Activated CD8-positive, alpha-beta T cell treated with anti-CD3 and anti-CD28 coated beads, Interleukin-2, amount 10 ng/mL, durations not matched to agents 7 days and 5 days (primary cell): ENCODE data around the gene ELP5. TPM values are rescaled to one million over a fixed set of nuclear protein-coding genes. Genes with fewer than 3 reads are reported as not detected.

Source experiments
- ATAC-seq: fragments of 150-1000 bp; cut with Tn5 transposase; one replicate; pipeline ENCODE4 v1.10.0; 2021; ENCODE audit warnings: moderate library complexity
- CTCF ChIA-PET: fragments of 350-600 bp; sonication (Branson Sonifier 250); formaldehyde crosslinking; loops from one replicate; lab custom pipeline; 2021; ENCODE audit warnings: antibody characterized with exemption; lab: Charles Lee
- POLR2A ChIA-PET: fragments of 350-600 bp; sonication (Branson Sonifier 250); formaldehyde crosslinking; loops from one replicate; lab custom pipeline; 2021; ENCODE audit warnings: antibody characterized with exemption; lab: Charles Lee
- DNase-seq: peaks from one replicate; pipeline ENCODE4 v3.0.0-alpha.2; 2020
- H3K27ac Mint-ChIP-seq: one replicate; pipeline ENCODE4 v1.8.0; 2021; ENCODE audit warnings: mild to moderate bottlenecking, mixed read lengths
- H3K27me3 Mint-ChIP-seq: one replicate; pipeline ENCODE4 v1.8.0; 2021; ENCODE audit warnings: low read depth, mixed read lengths
- H3K36me3 Mint-ChIP-seq: one replicate; pipeline ENCODE4 v1.8.0; 2021; ENCODE audit warnings: low read depth, mixed read lengths
- H3K4me1 Mint-ChIP-seq: one replicate; pipeline ENCODE4 v1.8.0; 2021; ENCODE audit warnings: low read depth, mixed read lengths
- H3K4me3 Mint-ChIP-seq: one replicate; pipeline ENCODE4 v1.8.0; 2021; ENCODE audit warnings: mild to moderate bottlenecking, mixed read lengths
- H3K9me3 Mint-ChIP-seq: one replicate; pipeline ENCODE4 v1.8.0; 2022; ENCODE audit warnings: mixed read lengths; ENCODE audit not compliant: insufficient read depth
- microRNA-seq: library from miRNA; unstranded; fragments of <30 nt; microRNA quantifications from one replicate; pipeline ENCODE4 v1.2.0, GENCODE V29; 2022
- total RNA-seq, 2 experiments: library from RNA; stranded (reverse); gene quantifications; one replicate each; pipeline ENCODE4 v1.2.3, GENCODE V29; 2021

Gene ELP5
- total RNA-seq, 2 experiments from 2014 or later = 63.5 to 66.1 TPM

- ChIA-PET CTCF (interaction anchor here (1.0 to 1.4 kb wide), 2 partner anchors 28 to 87 kb away, joined by 3 to 4 read pairs; partner anchors contain the start of gene ACAP1), POLR2A (interaction anchor here (0.7 to 4.5 kb wide), 7 partner anchors 22 to 40 kb away, joined by 3 to 29 read pairs (median 3); partner anchors contain the start of genes ACAP1, NEURL4 and SLC2A4)
- peak; percentile 6 for ATAC-seq
- H3K4me3 Mint-ChIP-seq = peak overlapping the region; percentile 93
- H3K9me3 Mint-ChIP-seq = no peaks in the 10 kb centered on the region
- H3K4me1 Mint-ChIP-seq = peaks cover 46% of the 10 kb centered on the region
- H3K27ac Mint-ChIP-seq = peak overlapping the region; percentile 99
- DNase-seq = peak; percentile 63
- no peaks in the 10 kb centered on the region for H3K27me3 Mint-ChIP-seq
- H3K36me3 Mint-ChIP-seq = peaks cover 45% of the 10 kb centered on the region
These were observed 55.9 kb downstream of the ELP5 start for GRCh38 chr17:7307686-7308624.

GRCh38 chr17:7308625-7309433 is 56.8 kb downstream of the ELP5 start:
- CTCF ChIA-PET = interaction anchor here (1.0 to 1.9 kb wide), 5 partner anchors 13 to 88 kb away, joined by 3 to 8 read pairs (median 4); partner anchors contain the start of gene ACAP1
- peak; percentile 89 for DNase-seq
- ATAC-seq = peak; percentile 25
- Mint-ChIP-seq H3K27ac (peak overlapping the region; percentile 94), H3K36me3 (peaks cover 54% of the 10 kb centered on the region), H3K4me1 (peaks cover 55% of the 10 kb centered on the region), H3K4me3 (peak overlapping the region; percentile 93), H3K9me3 (no peaks in the 10 kb centered on the region), H3K27me3 (no peaks in the 10 kb centered on the region)
- POLR2A ChIA-PET = interaction anchor here (0.5 to 4.5 kb wide), 11 partner anchors 19 to 864 kb away, joined by 3 to 29 read pairs (median 4); partner anchors contain the start of genes ACAP1, GABARAP, NEURL4 and SLC2A4

Small RNAs within 50 kb of the gene (microRNA-seq; reads per million reads assigned to microRNA genes)
- 3,475 reads per million, percentile 89 among the genes with 10 or more reads in this experiment for gene MIR324

Other genes starting within 250 kb of the ELP5 start
- gene RNASEK, start 239.6 kb upstream of the ELP5 start, total RNA-seq = 100 to 1,000 TPM; 104 to 116 TPM
- gene BCL6B, start 229.2 kb upstream of the ELP5 start, total RNA-seq = under 1 TPM; 0.47 to 0.63 TPM
- gene SLC16A13, start 216.2 kb upstream of the ELP5 start, total RNA-seq = 10 to 100 TPM; 14.8 to 15.0 TPM
- gene SLC16A11, start 208.1 kb upstream of the ELP5 start, total RNA-seq = under 1 TPM; 0.34 to 0.39 TPM
- not detected for gene CLEC10A, start 172.0 kb upstream of the ELP5 start, total RNA-seq
- not detected for gene ASGR2, start 137.4 kb upstream of the ELP5 start, total RNA-seq
- 1 to 10 TPM in 1 of 2 experiments, under 1 TPM in 1; 0.63 to 1.3 TPM for gene ASGR1, start 72.8 kb upstream of the ELP5 start, total RNA-seq
- 10 to 100 TPM; 10.1 to 11.7 TPM for gene DLG4, start 32.4 kb upstream of the ELP5 start, total RNA-seq
- 100 to 1,000 TPM; 348 to 371 TPM for gene ACADVL, start 32.3 kb upstream of the ELP5 start, total RNA-seq
- gene DVL2, start 17.7 kb upstream of the ELP5 start, total RNA-seq = 10 to 100 TPM; 52.4 to 56.6 TPM
- gene PHF23, start 12.8 kb upstream of the ELP5 start, total RNA-seq = 10 to 100 TPM; 53.6 to 57.9 TPM
- gene GABARAP, start 9.8 kb upstream of the ELP5 start, total RNA-seq = 100 to 1,000 TPM; 203 to 227 TPM
- 100 to 1,000 TPM; 171 to 186 TPM for gene CTDNEP1, start 481 bp upstream of the ELP5 start, total RNA-seq
- gene CLDN7, start 10.3 kb downstream of the ELP5 start, total RNA-seq = 1 to 10 TPM; 1.1 to 1.3 TPM
- gene SLC2A4, start 29.5 kb downstream of the ELP5 start, total RNA-seq = not detected
- under 1 TPM; 0.37 to 0.66 TPM for gene YBX2, start 42.4 kb downstream of the ELP5 start, total RNA-seq
- gene EIF5A, start 55.4 kb downstream of the ELP5 start, total RNA-seq = 100 to 1,000 TPM; 685 to 690 TPM
- 10 to 100 TPM; 86.3 to 88.0 TPM for gene GPS2, start 63.1 kb downstream of the ELP5 start, total RNA-seq
- gene NEURL4, start 77.1 kb downstream of the ELP5 start, total RNA-seq = 10 to 100 TPM; 45.6 to 47.0 TPM
- 100 to 1,000 TPM; 573 to 605 TPM for gene ACAP1, start 84.3 kb downstream of the ELP5 start, total RNA-seq
- 10 to 100 TPM; 11.4 to 11.8 TPM for gene KCTD11, start 99.9 kb downstream of the ELP5 start, total RNA-seq
- not detected for gene TMEM95, start 102.9 kb downstream of the ELP5 start, total RNA-seq
- gene TNK1, start 128.9 kb downstream of the ELP5 start, total RNA-seq = 1 to 10 TPM; 2.1 to 2.6 TPM
- gene PLSCR3, start 142.3 kb downstream of the ELP5 start, total RNA-seq = 10 to 100 TPM; 87.9 to 92.6 TPM
- 10 to 100 TPM; 61.8 to 62.3 TPM for gene TMEM256, start 151.9 kb downstream of the ELP5 start, total RNA-seq
- gene NLGN2, start 155.6 kb downstream of the ELP5 start, total RNA-seq = 1 to 10 TPM; 4.7 to 5.2 TPM
- gene SPEM1, start 168.1 kb downstream of the ELP5 start, total RNA-seq = not detected
- not detected for gene SPEM2, start 173.4 kb downstream of the ELP5 start, total RNA-seq
- not detected for gene SPEM3, start 176.6 kb downstream of the ELP5 start, total RNA-seq
- gene TMEM102, start 183.2 kb downstream of the ELP5 start, total RNA-seq = 10 to 100 TPM; 16.5 to 18.1 TPM
- gene FGF11, start 187.3 kb downstream of the ELP5 start, total RNA-seq = 10 to 100 TPM; 16.6 to 18.8 TPM
- 10 to 100 TPM; 14.1 to 15.7 TPM for gene CHRNB1, start 192.8 kb downstream of the ELP5 start, total RNA-seq
- gene ZBTB4, start 227.4 kb downstream of the ELP5 start, total RNA-seq = 10 to 100 TPM; 29.8 to 30.0 TPM
- gene SLC35G6, start 229.2 kb downstream of the ELP5 start, total RNA-seq = not detected
- 100 to 1,000 TPM; 183 to 185 TPM for gene POLR2A, start 232.2 kb downstream of the ELP5 start, total RNA-seq